C1 segment of cervical spinal cord (tissue), 14 donors: ENCODE results near the gene NSMCE3.

ENCODE experiments used
- DNase-seq, 14 donors: peaks; one replicate each; lab custom pipeline; 2025; lab: John Stamatoyannopoulos, UW

NSMCE3 gene

DNA sequence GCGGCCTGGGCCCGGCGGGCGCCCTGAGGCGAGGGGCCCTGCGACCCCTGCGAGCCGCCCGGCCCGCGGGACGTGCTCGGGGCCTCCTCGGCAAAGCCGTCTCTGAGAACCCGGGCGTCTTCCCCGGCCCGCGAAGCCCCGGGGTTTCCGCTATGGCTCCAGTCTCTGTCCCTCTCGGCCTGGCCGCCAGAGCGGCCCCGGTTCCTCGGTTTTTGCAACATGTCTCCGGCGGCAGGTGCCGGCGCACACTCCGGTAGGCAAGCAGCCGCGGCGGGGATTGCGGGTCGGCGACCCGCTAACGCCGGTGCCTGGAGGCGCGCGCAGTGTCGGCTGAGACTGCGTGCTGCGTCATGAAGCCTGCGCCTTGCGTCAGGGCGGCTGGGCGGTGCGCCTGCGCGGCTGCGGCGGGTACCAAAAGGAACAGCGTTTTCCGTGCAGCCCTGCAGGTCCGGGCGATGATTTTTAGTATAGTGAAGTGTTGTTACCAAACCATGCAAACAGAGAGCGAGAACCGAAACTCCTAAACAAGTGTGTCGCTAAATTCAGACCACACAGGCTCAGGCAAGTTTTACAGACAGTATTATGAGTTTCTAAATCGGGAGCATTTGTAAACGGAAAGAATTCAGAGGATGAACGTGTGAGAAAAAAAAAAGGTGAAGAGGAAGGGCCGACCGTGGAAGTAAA, at the start of gene NSMCE3:
TSS of gene NSMCE3 (minus strand) at position 338 of the 684 bp plus-strand sequence. CDS start at position 221, 117 bp downstream.
- DNase-seq, result peak; percentile 26 to 92 (median 85)

DNA sequence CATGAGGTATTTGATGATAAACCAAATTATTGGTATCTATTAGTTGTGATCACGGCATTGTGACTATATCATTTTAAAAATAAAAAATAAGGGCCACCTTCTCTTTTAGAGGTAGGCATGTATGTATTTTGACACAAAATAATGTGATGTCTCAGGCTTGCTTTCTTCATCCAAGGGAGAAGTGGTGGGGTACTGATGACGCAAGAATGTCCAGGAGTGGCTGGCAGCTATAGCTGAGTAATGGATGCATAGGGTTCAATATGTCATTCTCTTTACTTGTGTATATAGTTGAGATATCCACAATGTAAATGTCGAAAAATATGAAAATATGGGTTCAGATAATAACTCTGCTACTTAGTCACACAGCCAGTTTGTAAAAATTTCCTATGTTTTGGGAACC, 46.8 kb upstream of the NSMCE3 start:
- no peak for DNase-seq

DNA sequence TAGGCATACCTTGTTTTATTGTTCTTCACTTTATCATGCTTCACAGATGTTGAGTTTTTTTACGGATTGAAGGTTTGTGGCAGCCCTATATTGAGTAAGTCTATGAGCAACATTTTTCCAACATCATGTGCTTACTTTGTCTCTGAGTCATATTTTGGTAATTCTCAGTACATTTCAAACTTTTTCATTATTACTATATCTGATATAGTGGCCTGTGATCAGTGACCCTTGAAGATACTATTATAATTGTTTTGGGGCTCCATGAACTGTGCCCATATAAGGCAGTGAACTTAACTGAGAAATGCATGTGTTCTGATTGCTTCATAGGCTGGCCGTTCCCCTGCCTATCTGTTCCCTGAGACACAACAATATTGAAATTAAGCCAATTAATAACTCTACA, 42.8 kb upstream of the NSMCE3 start:
- no peak for DNase-seq

DNA sequence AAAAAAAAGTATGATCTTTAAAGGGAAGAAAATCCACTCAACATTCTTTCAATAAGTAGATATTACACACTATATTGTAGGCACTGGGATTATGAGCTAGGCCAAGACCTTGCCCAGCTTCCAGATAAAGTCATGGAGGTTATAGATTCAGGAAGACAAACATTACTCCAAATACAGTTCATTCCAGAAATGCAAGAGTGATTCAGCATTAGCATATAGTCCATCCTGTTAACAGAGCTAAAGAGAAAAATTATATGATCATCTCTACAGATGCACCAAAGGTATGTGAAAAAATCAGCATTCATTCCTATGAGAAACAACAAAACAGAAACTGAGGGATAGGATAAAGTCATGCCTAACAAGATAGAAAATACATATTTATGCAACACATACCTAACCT, 42.1 kb upstream of the NSMCE3 start:
- DNase-seq, result no peak

DNA sequence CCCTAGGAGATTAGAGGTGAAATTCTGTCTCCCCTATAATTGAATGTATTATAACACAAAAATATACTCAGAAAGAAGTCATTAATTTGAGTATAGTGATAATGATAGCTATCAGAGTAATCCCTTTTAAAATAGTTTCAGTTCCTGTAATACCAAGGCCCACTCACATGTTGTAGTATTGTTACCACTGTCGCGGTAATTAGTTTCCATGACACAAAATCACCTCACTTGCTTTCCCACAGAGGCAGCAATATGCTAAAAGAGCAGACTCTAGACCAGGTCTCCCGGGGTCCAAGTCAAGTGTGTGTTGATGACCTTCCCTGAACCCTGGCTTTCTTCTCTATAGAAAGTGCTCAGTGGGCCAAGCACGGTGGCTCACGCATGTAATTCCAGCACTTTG, 39.5 kb upstream of the NSMCE3 start:
- no peak for DNase-seq

DNA sequence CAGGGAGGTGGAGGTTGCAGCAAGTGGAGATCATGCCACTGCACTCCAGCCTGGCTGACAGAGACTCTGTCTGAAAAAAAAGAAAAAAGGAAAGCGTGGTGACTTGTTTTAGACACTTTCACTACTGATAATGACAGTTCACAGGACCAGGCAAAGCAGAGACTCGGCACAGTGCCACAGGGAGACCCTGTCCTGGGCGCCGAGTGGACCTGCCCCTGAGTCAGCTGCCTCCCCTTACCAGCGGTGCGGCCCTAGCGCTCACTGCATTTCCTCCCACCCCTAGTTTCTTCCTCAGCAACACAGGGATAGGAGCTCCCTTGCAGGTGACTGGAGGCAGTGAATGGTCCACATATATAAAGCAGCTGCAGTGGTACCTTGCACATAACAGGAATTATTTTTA, 38.7 kb upstream of the NSMCE3 start:
- no peak for DNase-seq

DNA sequence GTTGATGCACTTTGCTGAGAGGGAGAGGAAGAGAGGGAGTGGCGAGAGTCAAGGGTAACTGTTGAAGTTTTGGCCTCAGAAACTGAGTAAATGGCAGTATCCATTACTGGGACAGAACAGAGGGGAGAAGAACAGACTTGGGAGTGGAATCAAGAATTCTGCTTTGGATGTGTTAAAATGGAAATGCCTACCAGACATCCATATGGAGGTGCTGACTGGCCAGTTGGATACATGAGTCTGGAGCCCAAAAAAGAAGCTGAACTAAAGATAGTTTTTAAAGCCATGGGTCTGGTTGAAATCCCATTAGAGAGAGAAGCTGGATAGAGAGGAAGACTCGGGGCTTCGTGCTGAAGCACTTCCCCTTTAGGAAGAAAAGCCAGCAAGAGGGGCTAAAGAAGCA, 35.9 kb upstream of the NSMCE3 start:
- no peak for DNase-seq

DNA sequence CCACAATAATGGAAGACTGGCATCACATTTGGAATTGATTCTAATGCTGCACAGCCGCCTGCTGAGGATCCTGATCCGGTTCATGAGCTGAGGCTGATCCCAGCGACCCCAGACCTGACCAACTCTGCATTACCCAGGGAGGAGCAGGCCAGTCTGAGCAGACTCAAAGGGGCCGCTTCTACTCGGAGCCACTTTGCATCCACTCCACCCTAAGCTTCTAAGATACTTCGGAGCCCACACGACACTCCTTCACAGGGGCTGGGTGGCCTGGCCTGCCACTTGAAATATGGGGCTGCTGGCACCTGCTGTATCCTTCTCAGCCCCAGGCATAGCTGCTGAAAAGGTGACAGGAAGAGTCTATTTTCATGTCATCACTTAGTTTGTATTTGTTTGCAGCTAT, 33.2 kb upstream of the NSMCE3 start:
- DNase-seq, result no peak

DNA sequence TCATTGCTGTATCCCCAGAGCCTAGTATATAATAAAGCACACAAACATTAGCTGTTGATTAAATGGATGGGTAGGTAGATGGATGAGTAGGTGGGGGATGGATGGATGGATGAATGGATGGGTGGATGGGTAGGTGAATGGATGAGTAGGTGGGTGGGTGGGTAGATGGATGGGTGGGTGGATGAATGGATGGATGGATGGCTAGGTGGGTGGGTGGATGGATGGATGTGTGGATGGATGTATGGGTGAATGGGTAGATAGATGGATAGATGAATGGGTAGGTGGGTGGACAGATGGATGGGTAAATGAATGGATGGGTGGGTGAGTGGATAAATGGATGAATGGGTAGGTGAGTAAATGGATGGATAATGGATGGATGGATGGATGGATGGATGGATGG, 30.2 kb upstream of the NSMCE3 start:
- DNase-seq, result no peak

DNA sequence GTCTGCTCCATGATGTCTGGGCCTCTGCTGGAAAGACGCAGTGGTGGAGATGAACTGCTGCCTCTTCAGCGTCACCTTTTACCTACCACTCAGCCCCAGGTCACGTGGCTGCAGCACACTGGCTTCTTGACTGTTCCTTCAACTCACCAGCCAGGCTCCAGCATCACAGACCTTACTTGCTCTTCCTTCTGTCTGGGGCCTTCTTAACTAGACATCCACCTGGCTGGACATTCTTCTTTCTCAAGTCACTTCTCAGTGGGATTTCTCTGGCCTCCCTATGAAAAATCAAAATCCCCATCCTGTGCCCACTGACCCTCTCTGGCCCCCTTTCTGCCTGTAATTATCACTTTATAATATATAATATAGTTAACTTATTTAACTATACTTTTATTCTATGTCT, 29.7 kb upstream of the NSMCE3 start:
- DNase-seq, result no peak

DNA sequence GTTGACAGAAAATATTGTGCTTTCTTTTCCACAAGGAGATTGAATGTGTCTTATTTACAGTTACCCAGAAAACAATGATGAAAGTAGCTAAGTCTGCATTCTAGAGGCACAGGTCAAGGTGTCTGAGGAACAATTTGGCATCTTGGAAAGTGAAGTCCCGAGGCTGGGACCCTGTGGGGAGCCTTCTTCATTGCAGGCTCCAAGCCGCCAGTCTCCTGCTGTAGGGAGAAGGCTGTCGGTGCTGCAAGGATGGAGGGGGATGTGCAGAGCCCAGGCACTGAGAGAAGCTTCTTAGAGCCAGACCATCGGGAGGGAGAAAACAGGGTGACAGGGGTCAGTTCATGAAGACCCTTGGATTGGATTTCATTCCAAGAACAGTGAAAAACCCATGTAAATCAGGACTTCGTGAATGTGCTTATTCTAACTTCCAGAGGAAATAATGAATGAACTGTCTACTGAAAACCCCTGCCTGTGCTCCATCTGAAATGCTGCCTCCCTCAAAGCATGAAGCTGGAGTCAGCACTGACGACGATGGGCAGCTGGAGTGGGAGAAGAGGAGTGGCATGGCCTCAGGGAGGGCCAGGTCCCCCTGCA, 25.2 kb upstream of the NSMCE3 start:
- no peak for DNase-seq

DNA sequence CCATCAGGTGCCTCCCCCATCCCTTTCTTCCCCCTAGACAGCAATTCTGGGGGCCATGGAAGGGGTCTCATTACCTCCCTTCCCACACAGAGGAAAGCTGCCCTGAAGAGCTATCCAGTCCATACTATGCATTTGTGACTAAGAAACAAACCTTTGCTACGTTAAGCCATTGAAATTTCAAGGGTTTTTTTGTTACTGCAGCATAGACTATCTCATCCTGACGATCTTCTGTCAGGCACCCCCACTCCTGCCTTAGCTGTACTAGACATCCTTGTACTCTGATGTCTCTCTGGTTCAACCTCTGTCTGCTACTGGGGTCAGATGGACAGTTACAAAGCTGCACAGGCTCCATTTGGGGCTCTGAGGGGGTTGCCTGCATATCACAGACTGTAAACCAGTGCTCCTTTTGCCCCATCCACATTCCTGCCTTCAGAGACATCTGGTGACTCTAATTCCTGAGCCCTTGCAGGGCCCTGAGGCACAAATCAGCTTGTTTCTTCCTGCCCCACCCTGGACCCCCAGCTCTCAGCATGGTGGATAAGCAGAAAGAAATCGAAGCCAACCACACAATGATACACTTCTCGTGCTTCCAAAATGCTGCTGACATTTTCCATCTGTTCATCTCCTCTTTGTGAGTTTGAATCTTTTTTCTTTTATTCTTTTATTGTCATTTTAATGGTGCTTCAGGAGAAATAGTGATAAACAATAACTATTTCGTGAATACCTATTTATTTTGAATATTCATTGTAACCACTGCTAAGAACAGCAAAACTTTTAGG, 21.6 kb upstream of the NSMCE3 start:
- no peak for DNase-seq

DNA sequence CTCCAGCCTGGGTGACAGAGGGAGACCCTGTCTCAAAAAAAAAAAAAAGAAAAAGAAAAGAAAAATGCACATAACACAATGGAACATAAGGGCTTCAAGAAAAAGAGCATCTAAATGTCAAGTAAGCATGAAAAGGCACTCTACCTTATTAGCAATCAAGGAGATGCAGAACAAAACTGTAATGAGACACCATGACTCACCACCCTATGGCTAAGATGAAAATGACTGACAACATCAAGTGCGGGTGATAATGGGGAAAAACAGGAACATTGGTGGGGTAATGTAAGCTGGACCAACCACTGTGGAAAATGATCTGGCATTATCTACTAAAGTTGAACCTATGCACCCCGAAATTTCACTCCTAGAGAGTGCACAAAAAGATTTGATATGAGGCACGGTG, 19.6 kb upstream of the NSMCE3 start:
- DNase-seq, result no peak

DNA sequence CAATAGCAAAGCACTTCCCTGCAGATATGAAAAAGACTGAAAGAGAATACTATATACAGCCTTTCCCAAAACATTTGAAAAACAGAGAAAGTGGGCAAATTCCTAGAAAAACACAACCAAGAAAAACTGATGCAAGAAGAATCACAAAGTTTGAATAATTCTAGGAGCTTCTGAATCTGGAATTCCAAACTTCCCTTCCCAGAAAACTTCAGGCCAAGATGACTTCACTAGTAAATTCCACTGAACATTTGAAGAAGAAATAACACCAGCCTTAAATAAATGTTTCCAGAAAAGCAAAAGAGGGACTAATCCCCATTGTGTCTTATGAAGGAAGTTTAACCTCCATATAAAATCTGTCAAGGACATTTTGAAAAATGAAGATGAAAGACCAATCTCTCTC, 15.8 kb upstream of the NSMCE3 start:
- DNase-seq, result no peak

DNA sequence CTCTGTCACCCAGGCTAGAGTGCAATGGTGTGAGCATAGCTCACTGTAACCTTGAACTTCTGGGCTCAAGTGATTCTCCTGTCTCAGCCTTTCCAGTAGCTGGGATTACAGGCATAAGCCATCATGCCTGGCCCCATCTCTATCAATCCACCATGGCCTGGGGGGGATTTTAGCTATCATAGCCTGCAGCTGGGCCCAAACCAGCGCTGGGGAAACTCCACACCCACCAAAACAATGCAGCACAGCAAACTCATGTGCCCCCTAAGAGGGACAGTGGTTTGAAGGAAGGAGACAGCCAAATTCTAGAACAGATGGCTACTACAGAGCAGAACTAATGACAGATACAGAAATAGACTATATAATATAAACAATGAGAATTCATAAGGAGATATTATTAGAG, 13.8 kb upstream of the NSMCE3 start:
- no peak for DNase-seq

DNA sequence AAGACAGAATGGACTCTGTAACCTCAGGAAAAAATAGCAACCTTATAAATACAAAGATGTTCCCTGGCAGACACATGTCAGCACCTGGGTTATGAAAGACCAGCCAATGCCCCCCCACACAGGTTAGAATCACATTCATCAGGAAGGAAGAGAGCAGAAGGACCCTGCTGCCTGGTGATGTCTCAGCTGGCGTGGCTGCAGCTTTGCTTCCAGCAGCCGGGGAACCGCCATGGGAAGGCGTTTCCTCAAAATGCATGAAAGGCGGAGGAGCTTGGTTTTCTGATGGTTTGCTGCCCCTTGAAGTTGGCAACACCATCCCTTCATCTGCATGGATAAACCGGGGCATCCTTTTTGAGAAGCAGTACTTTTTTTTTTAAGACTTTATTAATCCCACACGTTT, 10.9 kb upstream of the NSMCE3 start:
- no peak for DNase-seq

DNA sequence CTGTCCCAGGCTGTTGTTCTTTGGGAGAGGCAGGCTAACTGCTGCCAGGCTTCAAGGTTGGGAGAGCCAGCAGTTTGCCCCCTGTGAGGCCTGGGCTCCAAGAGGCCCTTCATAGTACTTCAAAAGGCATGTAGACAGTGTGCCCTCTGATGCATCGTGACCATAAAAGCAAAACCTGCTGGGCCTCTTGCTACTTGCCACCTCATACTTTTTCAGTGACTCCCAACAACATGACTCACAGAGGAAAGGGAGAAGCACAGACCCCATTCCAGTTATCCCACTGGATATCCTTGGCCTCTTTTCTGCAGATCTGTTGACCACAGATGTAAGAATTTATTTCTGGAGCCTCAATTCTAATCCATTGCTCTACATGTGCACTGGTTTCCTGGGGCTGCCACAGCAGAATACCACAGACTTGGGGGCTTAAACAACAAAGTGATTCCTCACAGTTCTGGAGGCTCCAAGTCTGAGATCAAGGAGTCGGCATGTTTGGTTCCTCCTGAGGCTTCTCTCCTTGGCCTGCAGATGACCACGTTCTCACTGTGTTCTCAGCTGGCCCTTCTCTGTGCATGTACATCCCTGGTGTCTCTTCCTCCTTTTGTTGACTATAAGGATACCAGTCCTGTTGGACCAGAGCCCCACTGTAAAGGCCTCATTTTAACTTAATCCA, 8.9 kb upstream of the NSMCE3 start:
- DNase-seq, result no peak

DNA sequence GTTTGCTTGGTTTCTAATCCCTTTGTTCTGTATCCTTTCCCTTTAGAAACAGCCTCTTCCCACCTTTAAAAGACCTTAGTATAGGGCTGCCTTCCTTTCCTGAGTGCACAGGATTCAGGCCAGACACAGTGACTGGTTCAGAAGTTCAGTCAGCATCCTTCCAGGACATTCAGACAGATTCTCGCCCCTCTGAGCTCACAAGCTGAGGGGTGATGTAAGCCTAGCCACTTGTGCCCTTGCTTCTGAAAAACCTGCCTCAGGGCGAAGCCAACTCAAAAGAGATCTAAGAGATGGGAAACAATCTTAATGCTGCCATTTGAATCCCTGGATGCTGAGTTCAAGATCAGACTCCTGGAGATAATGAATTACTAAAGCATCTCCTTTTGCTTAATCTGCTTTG, 6.7 kb upstream of the NSMCE3 start:
- no peak for DNase-seq

DNA sequence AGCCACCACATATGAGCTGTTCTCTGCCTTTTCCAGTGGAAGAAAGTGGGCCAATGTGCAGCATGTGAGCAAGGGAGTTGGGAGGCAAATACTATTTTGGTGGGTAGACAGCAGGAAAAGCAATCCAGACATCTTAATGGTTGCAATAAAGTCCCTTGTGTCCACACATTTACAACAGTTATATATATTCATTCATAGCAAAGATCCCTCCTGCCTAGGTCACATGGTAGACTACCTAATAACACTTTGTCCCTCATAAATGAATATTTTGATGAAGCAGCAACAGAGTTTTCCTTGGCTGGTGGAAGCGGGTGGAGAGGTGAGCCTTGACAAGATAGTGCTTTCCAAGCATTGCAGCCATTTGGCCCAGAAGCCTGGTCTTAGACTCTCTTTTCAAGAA, 6.2 kb upstream of the NSMCE3 start:
- DNase-seq, result no peak

DNA sequence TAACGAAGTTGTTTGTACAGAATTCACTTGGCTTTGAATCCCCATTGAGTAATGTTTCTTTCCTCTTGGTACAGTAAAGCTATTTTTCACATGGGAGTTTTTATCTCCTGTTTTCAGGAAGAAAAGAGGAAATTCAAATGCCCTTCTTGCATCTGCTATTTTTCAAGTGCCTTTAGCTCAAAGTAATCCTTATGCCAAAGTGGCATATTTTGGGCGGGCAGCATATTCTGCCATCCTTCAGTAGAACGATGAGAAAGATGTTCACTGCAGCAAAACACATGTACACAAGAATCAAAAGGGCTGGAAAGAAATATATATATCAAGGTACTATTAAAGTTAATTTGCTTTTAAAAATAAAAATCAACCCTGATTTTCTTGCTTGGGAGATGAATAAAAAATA, 5.3 kb upstream of the NSMCE3 start:
- no peak for DNase-seq

DNA sequence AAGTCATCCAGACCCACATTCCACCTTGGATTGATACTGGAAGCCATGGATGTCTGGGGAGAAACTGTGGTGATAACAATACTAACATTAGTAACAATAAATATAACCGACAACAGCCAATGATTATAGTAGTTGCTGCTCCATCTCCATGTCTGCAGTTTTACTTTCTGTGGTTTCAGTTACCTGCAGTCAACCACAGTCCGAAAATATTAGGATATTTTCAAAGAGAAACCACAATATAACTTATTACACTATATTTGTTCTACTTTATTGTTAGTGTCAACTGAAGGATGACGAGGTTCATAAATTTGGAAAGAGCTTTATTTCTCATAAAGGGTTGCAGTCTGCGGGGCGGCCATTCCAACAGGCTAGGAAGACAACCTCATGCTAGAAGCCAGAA, 2.6 kb upstream of the NSMCE3 start:
- no peak for DNase-seq

DNA sequence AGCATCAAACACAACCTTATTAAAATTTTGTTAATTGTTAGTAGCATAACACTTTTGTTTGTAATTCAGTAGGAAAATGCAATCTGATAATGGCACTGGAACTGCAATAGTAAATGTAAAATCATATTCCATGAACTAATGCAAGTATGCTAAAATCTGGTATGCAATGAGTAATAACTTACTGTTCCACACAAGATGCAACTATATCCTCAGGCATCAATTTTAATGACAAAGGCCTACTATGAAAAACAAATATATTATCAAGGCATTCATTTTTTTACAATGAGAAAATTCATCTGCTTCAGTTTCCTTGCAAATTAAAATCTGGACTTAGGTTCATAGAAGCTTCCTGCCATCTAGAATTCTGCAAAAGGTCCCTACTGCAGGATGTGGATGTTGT, 1.4 kb upstream of the NSMCE3 start:
- no peak for DNase-seq
